Heart left ventricle (tissue), 16 donors: ENCODE results near the gene EID3. TPM values are rescaled to one million over a fixed set of nuclear protein-coding genes. Genes with fewer than 3 reads are reported as not detected.

Experiments
- ATAC-seq, 4 donors: fragments of 200-7000 bp; cut with Tn5 transposase; one replicate each; pipeline ENCODE4 v1.9.1; 2020 to 2022; ENCODE audit warnings: moderate library complexity in 4 of 4, mild to moderate bottlenecking in 3 of 4, moderate number of reproducible peaks in 1 of 4
- DNase-seq, 5 donors: peaks; one replicate each; pipeline ENCODE4 v3.0.0-alpha.2; 2020
- H3K27ac ChIP-seq, 12 donors: fragments of 200-600 bp; sonication (generic) in 4 of 12; one replicate each; pipeline versions ENCODE4 v1.5.0 to v1.8.0; 2016 to 2022; ENCODE audit warnings: mild to moderate bottlenecking in 2 of 12
- H3K27me3 ChIP-seq, 9 donors: fragments of 200-600 bp; sonication (generic) in 2 of 9; one replicate each; pipeline versions ENCODE4 v1.5.1 to v1.8.0; 2016 to 2022; ENCODE audit warnings: mild to moderate bottlenecking in 3 of 9
- H3K36me3 ChIP-seq, 9 donors: fragments of 200-600 bp; sonication (generic) in 2 of 9; one replicate each; pipeline versions ENCODE4 v1.5.0 to v1.8.0; 2018 to 2022; ENCODE audit warnings: mild to moderate bottlenecking in 2 of 9
- H3K4me1 ChIP-seq, 12 donors: fragments of 200-600 bp; sonication (generic) in 4 of 12; one replicate each; pipeline versions ENCODE4 v1.5.0 to v1.8.0; 2016 to 2022; ENCODE audit warnings: mild to moderate bottlenecking in 3 of 12
- H3K4me3 ChIP-seq, 12 donors: fragments of 200-600 bp; sonication (generic) in 4 of 12; one replicate each; pipeline versions ENCODE4 v1.5.0 to v1.8.0; 2017 to 2022; ENCODE audit warnings: mild to moderate bottlenecking in 9 of 12, moderate library complexity in 4 of 12
- H3K9me3 ChIP-seq, 12 donors: fragments of 200-600 bp; sonication (generic) in 4 of 12; one replicate each; pipeline versions ENCODE4 v1.5.0 to v1.8.0; 2016 to 2022; ENCODE audit warnings: mild to moderate bottlenecking in 1 of 12
- POLR2A ChIP-seq, 2 donors: fragments of 450-650 bp; IDR thresholded peaks; one replicate each; pipeline ENCODE4 v1.6.1; 2017; ENCODE audit warnings: antibody characterized with exemption in 2 of 2, mild to moderate bottlenecking in 2 of 2, moderate library complexity in 2 of 2
- WGBS, 4 donors: extraction: QIAGEN DNeasy Blood & Tissue Kit in 2 of 4; methylation state at CpG; one replicate each; pipeline versions ENCODE4 v1.1.5 to v1.1.7; 2013 to 2018; 5-methylcytosine and 5-hydroxymethylcytosine counted together
- intact Hi-C, 10 donors: fragments of 100-400 bp; cut with DNase I; formaldehyde crosslinking; loops; one replicate each; pipeline versions ENCODE4 v1.11.1 to v1.14.2; 2022
- polyA plus RNA-seq, 2 donors: library from polyadenylated mRNA; stranded (reverse); fragments of 200-250 nt; gene quantifications; one replicate each; pipeline ENCODE4 v1.2.3, GENCODE V29; 2013
- total RNA-seq, 9 donors: library from RNA; depleted of rRNA in 2 of 9; stranded (reverse); fragments of >200 nt in 2 of 9; fragmentation: NEBNext Ultra II Directional in 3 of 9; extraction: Animal tissue kit (Norgen Biotek cat#: 25700) in 3 of 9; gene quantifications; one replicate each; pipeline versions ENCODE4 v1.1.0 to v1.2.4, GENCODE V29; 2016 to 2023
- TF ChIP-seq, protein P1 (sequence below), 12 donors: fragments of 200-600 bp; sonication (generic) in 4 of 12; IDR thresholded peaks; one replicate each; pipeline versions ENCODE4 v1.5.0 to v1.8.0; 2018 to 2022; ENCODE audit warnings: antibody characterized with exemption in 12 of 12, mild to moderate bottlenecking in 5 of 12
- donor health status: ischemic (EF 13 %, LVEDD 7.1; RV severe dilation, severe dysfunction).
- donor health status: healthy with polysubstance abuse.
- donor health status: DM: no; HTN: yes; CAD: no.
- donor health status: DM: no; HTN: no; CAD: no.
- donor health status: ischemic (EF 25% LVEDD 6.9; RV normal size, moderate dysfunction).
- donor health status: ischemic (EF 25% LVEDD 5.7; RV mildly dilated, moderate dysfunction).
- donor health status: healthy.
- donor health status: DM: yes; HTN: yes; CAD: no.
- donor health status: ischemic (EF 35%, LVEDD 5.7; RV mildly dilated, moderate dysfunction).
- donor health status: nonischemic (EF 11% LVEDD 7.7; RV severe dilation, severe dysfunction).
- donor health status: DM: yes; HTN: yes; CAD: no.
- donor health status: PGD.
- donor health status: ischemic (EF 29% LVEDD 5.4; RV normal size, mild dysfunction).
- donor health status: nonischemic (EF 23%, LVEDD 6.1; RV moderate dilation, normal function).

EID3 gene
- total and polyA plus RNA-seq, 11 donors: 0.44 to 4.0 (median 1.3) TPM

DNA sequence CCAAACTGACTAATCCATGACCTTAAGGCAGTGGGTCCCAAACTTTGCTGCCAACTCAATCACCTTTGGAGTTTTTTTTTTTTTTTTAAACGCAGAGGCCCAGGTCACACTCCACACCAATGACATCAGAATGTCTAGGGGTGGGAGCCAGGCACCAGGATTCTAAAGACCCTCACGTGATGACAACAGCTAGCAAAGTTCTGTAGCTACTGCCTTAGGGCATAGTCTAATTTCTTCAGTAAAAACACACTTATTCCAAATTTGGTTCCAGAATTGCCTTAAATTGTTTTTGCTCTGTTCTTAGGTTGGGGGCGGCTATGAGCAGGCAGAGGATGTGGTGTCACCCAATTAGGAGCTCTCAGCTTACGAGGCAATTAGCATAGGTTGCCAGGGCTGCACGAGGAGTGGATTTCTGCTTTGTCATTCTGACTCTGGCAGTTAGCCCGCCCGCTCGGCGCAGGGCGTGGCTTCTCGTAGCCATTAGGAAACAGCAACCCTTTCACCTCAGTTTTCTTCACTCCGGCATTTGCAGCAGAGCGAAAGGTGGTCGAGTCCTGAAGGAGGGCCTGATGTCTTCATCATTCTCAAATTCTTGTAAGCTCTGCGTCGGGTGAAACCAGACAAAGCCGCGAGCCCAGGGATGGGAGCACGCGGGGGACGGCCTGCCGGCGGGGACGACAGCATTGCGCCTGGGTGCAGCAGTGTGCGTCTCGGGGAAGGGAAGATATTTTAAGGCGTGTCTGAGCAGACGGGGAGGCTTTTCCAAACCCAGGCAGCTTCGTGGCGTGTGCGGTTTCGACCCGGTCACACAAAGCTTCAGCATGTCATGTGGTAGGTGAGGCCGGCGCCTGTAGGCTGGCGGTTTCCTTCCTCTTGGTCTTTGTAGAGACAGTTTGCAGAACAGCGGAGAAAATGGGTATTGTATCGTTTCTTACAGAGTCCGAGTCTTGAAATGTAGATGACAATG, 16.7 kb upstream of the EID3 start:
- H3K27ac ChIP-seq: peak overlapping the region; percentile 75 to 97 (median 94)
- no peaks in the 10 kb centered on the region for H3K9me3 ChIP-seq
- DNase-seq (peak; percentile 92 to 95 (median 94)), ATAC-seq (peak; percentile 91 to 94 (median 93))
- TF ChIP-seq, protein P1, sequence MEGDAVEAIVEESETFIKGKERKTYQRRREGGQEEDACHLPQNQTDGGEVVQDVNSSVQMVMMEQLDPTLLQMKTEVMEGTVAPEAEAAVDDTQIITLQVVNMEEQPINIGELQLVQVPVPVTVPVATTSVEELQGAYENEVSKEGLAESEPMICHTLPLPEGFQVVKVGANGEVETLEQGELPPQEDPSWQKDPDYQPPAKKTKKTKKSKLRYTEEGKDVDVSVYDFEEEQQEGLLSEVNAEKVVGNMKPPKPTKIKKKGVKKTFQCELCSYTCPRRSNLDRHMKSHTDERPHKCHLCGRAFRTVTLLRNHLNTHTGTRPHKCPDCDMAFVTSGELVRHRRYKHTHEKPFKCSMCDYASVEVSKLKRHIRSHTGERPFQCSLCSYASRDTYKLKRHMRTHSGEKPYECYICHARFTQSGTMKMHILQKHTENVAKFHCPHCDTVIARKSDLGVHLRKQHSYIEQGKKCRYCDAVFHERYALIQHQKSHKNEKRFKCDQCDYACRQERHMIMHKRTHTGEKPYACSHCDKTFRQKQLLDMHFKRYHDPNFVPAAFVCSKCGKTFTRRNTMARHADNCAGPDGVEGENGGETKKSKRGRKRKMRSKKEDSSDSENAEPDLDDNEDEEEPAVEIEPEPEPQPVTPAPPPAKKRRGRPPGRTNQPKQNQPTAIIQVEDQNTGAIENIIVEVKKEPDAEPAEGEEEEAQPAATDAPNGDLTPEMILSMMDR (IDR thresholded peaks at IDR 0.05): peak in 1 of 12 donors; percentile 9
- peak in 1 of 2 donors; percentile 88 for TF ChIP-seq POLR2A (IDR thresholded peaks at IDR 0.05)
- WGBS, 4 donors: 0% methylated on average over 36 to 40 of the region's 40 CpGs
- H3K27me3 ChIP-seq: no peaks in the 10 kb centered on the region
- H3K4me3 ChIP-seq: peak overlapping the region; percentile 53 to 92 (median 74)
- H3K36me3 ChIP-seq: peaks cover 0 to 16% (median 11%) of the 10 kb centered on the region in 9 donors
- intact Hi-C loops: loop anchor here in 9 of 10 donors (2.0 to 5.0 kb wide), 4 partner anchors 68 to 148 kb away; partner anchors contain the start of genes TXNRD1 (in 6 of the 9) and NFYB (in 1 of the 9)
- H3K4me1 ChIP-seq: peaks cover 0 to 38% (median 28%) of the 10 kb centered on the region in 12 donors

DNA sequence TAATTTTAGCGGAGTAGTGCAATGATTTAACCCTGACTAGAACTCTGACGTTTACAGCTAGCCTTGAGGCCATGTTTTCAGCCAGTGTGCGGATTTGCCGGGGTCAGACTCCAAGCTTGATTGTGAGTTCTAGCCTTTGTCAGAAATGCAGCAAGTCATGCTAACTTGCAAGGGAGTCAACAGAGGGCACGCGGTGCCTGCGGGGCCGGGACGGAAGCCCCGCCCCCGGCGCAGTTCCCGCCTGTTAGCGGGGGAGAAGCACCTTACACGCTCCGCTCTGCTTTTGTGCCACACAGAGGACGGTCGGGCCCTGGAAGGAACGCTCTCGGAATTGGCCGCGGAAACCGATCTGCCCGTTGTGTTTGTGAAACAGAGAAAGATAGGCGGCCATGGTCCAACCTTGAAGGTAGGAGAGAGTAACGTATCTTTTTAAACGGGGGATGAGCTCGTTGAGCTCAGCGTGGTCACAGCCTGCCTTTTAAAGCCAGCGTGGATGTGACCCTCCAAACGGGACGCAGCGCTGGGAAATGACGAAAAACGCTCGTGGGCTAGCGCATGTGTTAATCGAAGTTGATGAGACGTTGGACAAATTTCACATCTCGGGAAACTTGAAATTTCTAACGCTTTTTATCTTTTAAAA, 14.8 kb upstream of the EID3 start:
- TF ChIP-seq POLR2A (IDR thresholded peaks at IDR 0.05): peak in 1 of 2 donors; percentile 65
- TF ChIP-seq, protein P1 (IDR thresholded peaks at IDR 0.05): peak in 3 of 12 donors; percentile 5 to 18 (median 8)
- intact Hi-C loops: loop anchor here in 7 of 10 donors (2.0 to 5.0 kb wide), 2 partner anchors 14 to 71 kb away; partner anchors contain the start of genes TXNRD1 (in 6 of the 7) and EID3 (in 1 of the 7)
- DNase-seq (peak; percentile 79 to 90 (median 84)), ATAC-seq (peak; percentile 65 to 85 (median 82))
- peak overlapping the region; percentile 53 to 92 (median 74) for H3K4me3 ChIP-seq
- H3K27me3 ChIP-seq: no peaks in the 10 kb centered on the region
- WGBS, 4 donors: 0 to 1% (median 1%) methylated on average over 41 of the region's 41 CpGs
- H3K9me3 ChIP-seq: no peaks in the 10 kb centered on the region
- peaks cover 0 to 56% (median 30%) of the 10 kb centered on the region in 12 donors for H3K4me1 ChIP-seq
- peaks cover 0 to 35% (median 30%) of the 10 kb centered on the region in 9 donors for H3K36me3 ChIP-seq
- H3K27ac ChIP-seq: peak overlapping the region; percentile 37 to 97 (median 94)

DNA sequence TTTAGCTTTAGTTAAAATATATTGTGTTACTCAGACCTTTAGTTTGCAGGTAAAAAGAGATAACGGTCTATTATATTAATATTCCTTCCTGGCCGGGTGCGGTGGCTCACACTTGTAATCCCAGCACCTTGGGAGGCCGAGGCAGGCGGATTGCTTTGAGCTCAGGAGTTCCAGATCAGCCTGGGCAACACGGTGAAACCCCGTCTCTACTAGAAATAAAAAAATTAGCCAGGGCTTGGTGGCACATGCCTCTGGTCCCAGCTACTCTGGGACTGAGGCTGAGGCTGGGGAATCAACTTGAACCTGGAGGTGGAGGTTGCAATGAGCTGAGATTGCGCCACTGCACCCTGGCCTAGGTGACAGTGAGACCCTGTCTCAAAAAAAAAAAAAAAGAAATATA, 13.2 kb upstream of the EID3 start:
- peaks cover 0 to 48% (median 41%) of the 10 kb centered on the region in 9 donors for H3K36me3 ChIP-seq
- H3K27ac ChIP-seq: peak overlapping the region in 1 of 12 donors; percentile 97
- no peaks in the 10 kb centered on the region for H3K27me3 ChIP-seq
- DNase-seq (no peak), ATAC-seq (no peak)
- no peaks in the 10 kb centered on the region for H3K9me3 ChIP-seq
- TF ChIP-seq, protein P1 (IDR thresholded peaks at IDR 0.05): no peak
- no peak for TF ChIP-seq POLR2A (IDR thresholded peaks at IDR 0.05)
- intact Hi-C loops: no loop called here
- 85 to 97% (median 89%) methylated on average over 8 of the region's 8 CpGs for WGBS, 4 donors
- H3K4me1 ChIP-seq: peaks cover 0 to 67% (median 39%) of the 10 kb centered on the region in 12 donors
- H3K4me3 ChIP-seq: peak overlapping the region in 3 of 12 donors; percentile 73 to 92 (median 82)
